HG03060 (cell line): ENCODE results near the gene PARP14.

Experiments used
- ATAC-seq: cut with Tn5 transposase; IDR thresholded peaks from one replicate; pipeline ENCODE4 v1.9.1; 2021; ENCODE audit warnings: low read depth, moderate number of reproducible peaks; ENCODE audit not compliant: unreplicated experiment

Gene PARP14

DNA sequence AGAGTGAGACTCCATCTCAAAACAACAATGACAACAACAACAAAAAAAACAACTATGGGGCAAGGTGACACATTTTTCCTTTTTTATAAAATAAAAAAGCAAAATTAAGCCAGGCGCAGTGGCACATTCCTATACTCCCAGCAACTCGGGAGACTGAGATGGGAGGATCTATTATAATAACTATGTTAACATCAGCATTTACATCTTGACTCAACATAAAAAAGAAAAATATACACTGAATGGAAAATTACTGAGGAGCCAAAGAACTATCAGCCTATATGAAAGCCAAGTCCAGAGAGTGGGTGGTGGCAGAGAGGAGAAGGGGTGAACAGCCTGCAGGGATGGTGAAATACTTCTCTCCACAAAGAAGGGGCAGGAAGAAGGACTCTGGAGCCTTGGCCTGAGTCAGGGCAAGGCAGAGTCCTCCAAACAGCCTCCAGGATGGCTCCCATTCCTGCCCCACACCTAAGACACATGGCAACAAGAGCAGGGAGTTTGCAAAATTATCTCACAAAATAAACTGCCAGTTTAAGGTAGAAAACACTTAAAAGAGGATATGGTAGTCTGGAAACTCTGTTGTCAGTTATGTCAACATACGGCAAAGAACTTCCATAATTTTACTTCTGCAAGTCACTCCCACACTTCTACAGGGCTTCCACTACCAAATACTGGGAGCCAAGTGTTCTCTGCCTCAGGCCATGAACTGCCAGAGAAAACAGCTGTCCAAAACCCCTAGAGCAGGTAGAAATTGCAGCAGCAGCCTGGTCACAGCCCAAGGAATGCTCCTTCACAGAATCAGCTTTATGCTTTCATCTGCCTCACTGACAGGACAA lies 87.1 kb downstream of the PARP14 start:
- no peak for ATAC-seq

DNA sequence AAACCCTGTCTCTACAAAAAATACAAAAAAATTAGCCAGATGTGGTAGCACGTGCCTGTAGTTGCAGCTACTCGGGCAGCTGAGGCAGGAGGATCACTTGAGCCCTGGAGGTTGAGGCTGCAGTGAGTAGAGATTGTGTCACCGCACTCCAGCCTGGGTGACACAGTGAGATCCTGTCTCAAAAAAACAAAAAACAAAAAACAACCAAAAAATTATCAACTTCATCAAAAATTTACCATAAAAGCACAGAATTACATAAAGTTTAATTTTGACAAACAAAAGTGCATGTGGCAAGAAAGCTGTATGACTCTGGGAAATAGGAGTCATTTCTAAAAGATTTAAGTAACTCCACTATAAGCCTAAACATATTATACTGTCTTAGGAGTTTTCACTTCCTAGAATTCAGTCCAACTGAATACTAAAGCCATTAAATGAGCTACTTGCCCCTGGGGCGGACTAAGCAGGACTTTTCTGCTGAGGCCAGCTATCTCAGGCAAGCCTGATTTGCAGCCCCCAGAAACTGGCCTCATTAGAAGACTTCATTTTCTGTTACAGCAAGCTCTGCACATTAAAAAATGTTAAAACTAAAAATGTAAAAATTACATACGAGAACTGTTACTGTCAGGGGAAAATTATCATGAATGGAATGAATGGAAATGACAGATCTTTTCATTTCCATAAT lies 90.0 kb downstream of the PARP14 start:
- no peak for ATAC-seq

DNA sequence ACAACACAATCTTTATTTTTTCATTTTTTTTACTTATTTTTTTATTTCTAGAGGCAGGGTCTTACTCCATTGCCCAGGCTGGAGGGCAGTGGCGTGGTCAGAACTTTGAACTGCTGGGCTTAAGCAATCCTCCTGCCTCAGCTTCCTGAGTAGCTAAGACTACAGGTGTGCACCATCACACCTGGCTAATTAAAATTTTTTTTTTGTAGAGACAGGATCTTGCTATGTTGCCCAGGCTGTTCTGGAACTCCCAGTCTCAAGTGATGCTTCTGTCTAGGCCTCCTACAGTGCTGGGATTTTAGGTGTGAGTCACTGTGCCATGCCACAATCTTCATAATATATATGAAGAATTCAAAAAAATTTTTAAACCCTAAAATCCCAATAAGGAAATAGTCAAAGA lies 92.2 kb downstream of the PARP14 start:
- no peak for ATAC-seq

DNA sequence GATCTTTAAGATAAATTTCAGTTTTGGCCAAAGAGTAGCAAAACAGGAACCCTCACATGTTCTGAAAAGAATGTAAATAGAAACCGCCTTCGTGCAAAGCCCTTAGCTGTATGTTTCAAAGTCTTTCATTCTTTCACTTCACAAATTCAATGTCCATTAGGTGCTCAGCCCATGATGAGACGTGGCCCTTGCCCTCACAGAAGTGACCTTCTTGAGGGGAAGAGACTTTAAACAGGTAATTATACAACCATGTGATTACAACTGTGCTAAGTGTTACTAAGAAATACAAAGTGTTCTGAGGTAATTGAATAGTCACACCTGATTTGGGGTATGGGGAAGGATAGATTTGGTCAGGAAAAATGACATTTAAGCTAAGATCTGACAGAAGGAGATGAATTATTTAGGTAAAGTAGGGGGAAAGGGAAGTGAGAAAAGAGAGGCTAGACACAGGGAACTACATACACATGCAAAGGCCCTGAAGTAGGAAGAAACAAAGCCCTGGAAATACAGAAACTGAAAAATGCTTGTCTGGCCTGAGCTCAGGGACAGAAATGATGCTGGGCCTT lies 93.4 kb downstream of the PARP14 start:
- no peak for ATAC-seq

GRCh38 chr3:122774564-122774963 lies 93.9 kb downstream of the PARP14 start:
- no peak for ATAC-seq

DNA sequence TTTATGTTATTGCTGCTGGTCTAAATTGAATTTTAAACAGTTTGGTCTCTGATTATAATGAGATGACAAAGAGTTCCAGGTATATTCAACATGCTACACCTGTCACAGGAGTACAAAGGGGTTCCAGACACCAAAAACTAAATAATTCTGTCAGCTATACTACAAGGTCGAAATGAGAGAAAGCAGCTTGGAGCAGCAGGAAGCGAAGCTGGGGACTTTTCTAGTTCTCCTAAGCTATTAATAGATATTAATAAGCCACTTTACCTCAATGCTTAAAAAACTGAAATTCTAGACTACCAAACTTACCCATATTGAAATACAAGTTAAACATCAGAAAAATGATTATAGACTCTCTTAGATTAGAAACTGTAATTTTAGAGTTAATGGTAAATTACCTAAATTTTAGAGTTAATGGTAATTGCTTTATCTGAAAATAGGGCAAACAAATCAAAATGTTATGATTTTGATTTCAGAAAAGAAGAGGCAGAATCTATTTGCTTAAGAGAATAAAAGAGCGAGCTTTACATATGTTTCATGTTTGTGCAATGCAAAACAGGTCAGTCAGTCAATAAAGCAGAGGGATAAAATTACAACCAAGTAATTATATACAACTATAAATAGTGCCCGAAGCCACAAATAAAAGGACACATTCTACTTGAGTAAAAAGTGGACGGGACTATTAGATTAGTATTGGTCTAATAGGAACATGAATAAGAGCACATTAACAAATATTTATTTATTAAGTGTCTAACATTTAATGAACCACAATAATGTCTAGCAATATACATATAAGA lies 96.2 kb downstream of the PARP14 start:
- ATAC-seq, result no peak

DNA sequence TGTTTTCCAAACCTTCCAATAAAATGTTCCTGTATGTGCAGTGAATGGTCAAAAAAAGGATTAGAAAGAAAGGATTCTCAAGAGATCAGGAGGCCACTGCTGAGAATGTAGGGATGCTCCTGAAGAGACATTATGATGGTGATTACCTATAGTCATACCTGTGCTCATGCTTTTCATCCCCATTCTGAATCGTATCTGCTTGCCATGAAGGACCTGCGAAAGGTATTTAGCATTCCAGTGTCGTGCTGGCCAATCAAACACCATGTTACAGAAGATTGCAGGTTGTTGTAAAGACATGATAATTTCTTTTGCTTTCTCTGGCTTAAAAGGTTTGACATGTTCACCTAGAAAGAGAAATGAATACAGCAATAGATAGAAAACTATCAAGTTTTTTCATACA lies 96.9 kb downstream of the PARP14 start:
- no peak for ATAC-seq
